Mesendoderm (in vitro differentiated cells): ENCODE data around the gene RBKS.

ENCODE experiments used
- DNase-seq: peaks from one replicate; pipeline ENCODE4 v3.0.0; 2013
- H2AK5ac ChIP-seq: 2 replicates; pipeline ENCODE4 v1.6.1; 2013; ENCODE audit warnings: low read length, inconsistent platforms
- H2BK120ac ChIP-seq: 2 replicates; pipeline ENCODE4 v1.6.1; 2013; ENCODE audit warnings: low read depth, mild to moderate bottlenecking, low read length, moderate library complexity, mixed read lengths
- H2BK15ac ChIP-seq: replicated peaks from 2 replicates; pipeline ENCODE4 v1.6.1; 2013; ENCODE audit warnings: low read depth, mild to moderate bottlenecking, moderate library complexity
- H2BK5ac ChIP-seq: 2 replicates; pipeline ENCODE4 v1.6.1; 2013; ENCODE audit warnings: low read length, inconsistent platforms
- H3K18ac ChIP-seq: 2 replicates; pipeline ENCODE4 v1.6.1; 2013; ENCODE audit warnings: mild to moderate bottlenecking, low read length, mixed read lengths
- H3K23ac ChIP-seq: one replicate; pipeline ENCODE4 v1.6.1; 2013; ENCODE audit warnings: low read length
- H3K27ac ChIP-seq: 2 replicates; pipeline ENCODE4 v1.5.1; 2013; ENCODE audit warnings: low read depth, mild to moderate bottlenecking, inconsistent platforms, low read length, moderate library complexity
- H3K27me3 ChIP-seq: 2 replicates; pipeline ENCODE4 v1.6.1; 2013; ENCODE audit warnings: low read length, control low read depth, mild to moderate bottlenecking, inconsistent platforms; ENCODE audit not compliant: insufficient read depth, poor library complexity
- H3K36me3 ChIP-seq: 2 replicates; pipeline ENCODE4 v1.6.1; 2013; ENCODE audit warnings: low read length, inconsistent platforms; ENCODE audit not compliant: control insufficient read depth, insufficient read depth
- H3K4ac ChIP-seq: one replicate; pipeline ENCODE4 v1.6.1; 2013; ENCODE audit warnings: low read depth, mild to moderate bottlenecking, low read length, moderate library complexity
- H3K4me1 ChIP-seq: 2 replicates; pipeline ENCODE4 v1.6.1; 2013; ENCODE audit warnings: low read depth, low read length, inconsistent platforms; ENCODE audit not compliant: control insufficient read depth
- H3K4me2 ChIP-seq: 2 replicates; pipeline ENCODE4 v1.6.1; 2013; ENCODE audit warnings: low read length
- H3K4me3 ChIP-seq: 2 replicates; pipeline ENCODE4 v1.5.1; 2013; ENCODE audit warnings: mild to moderate bottlenecking, low read length
- H3K56ac ChIP-seq: one replicate; pipeline ENCODE4 v1.6.1; 2013; ENCODE audit warnings: low read length
- H3K79me1 ChIP-seq: 2 replicates; pipeline ENCODE4 v1.6.1; 2013; ENCODE audit warnings: low read length, inconsistent platforms
- H3K79me2 ChIP-seq: 2 replicates; pipeline ENCODE4 v1.6.1; 2013; ENCODE audit warnings: mild to moderate bottlenecking, low read length; ENCODE audit not compliant: control insufficient read depth, insufficient read depth
- H3K9ac ChIP-seq: 2 replicates; pipeline ENCODE4 v1.6.1; 2013; ENCODE audit warnings: low read length, inconsistent platforms
- H4K5ac ChIP-seq: one replicate; pipeline ENCODE4 v1.6.1; 2013; ENCODE audit warnings: low read length
- H4K8ac ChIP-seq: one replicate; pipeline ENCODE4 v1.6.1; 2013; ENCODE audit warnings: low read depth, mild to moderate bottlenecking, control low read depth, low read length, moderate library complexity
- WGBS: extraction: QIAGEN DNeasy Blood & Tissue Kit; methylation state at CpG from one replicate; pipeline ENCODE4 v1.1.7; 2013; ENCODE audit warnings: low lambda C conversion rate, missing lambda C conversion rate; ENCODE audit not compliant: insufficient coverage; ENCODE audit errors: extremely low coverage; 5-methylcytosine and 5-hydroxymethylcytosine counted together

The RBKS gene

DNA sequence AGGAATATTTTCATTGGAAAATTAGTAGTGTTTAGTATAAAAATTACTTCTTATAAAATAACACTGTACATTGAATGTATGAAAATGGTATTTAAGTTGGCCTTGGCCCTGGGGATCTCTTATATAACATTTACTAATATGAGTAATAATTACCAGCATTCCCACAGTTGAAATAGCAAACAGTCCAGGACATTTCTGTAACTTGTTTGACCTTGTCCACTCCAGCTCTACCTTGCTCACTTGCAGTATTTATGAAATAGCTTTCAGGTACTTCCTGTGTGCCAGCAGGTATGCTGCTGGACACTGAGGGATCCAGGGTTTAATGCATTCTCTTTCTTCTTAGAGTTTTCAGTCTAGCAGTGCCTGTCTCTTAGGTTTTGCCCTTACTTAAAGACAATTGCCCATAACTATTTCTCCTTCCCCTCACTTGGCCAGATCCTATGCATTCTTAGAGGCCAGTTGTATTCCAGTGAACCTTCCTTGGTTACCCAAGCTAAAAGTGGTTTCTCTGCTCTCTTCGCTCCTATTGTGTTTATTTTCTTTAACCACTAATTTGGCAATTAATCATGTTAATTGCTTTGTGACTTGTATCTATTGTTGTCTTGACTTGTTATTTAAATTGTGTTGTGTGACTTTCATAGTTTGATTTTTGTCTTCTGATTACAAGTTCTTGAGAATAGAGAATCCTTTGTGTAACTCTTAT is 26.3 kb upstream of the RBKS start:
- Histone ChIP-seq H3K9ac (no peak overlapping the region), H3K79me2 (no peaks in the 10 kb centered on the region), H3K18ac (no peak overlapping the region), H4K8ac (no peak overlapping the region), H3K27ac (no peak overlapping the region), H3K36me3 (no peaks in the 10 kb centered on the region), H3K27me3 (no peaks in the 10 kb centered on the region), H2BK15ac (no peak overlapping the region), H3K4me1 (no peaks in the 10 kb centered on the region), H2BK5ac (no peak overlapping the region), H3K79me1 (no peaks in the 10 kb centered on the region), H3K4me3 (no peak overlapping the region), H3K56ac (no peak overlapping the region), H2BK120ac (no peak overlapping the region), H2AK5ac (no peak overlapping the region), H4K5ac (no peak overlapping the region), H3K4ac (no peak overlapping the region), H3K4me2 (no peak overlapping the region), H3K23ac (no peak overlapping the region)
- WGBS = no CpG with 5 or more reads among the region's 1 CpG
- no peak for DNase-seq

GRCh38 chr2:27915874-27916273 is 25.7 kb upstream of the RBKS start:
- no peaks in the 10 kb centered on the region for H3K79me1 ChIP-seq

DNA sequence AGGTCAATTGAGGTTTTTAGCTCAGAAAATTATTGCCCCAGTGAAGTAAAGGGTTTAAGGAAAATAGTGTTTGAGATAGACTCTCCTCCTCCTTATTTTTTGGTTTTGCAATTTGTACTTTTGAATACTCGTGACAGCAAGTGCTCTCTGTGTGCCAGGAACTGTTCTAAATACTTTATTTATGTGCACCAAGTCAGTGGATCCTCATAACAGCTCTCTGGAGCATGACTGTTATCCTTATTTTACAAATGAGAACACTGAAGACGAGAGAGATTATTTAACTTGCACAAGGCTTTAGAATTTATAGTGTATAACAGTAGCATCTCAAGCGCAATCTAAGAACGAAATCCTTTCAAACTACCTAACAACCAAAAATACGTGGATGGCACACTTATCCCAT is 25.0 kb upstream of the RBKS start:
- Histone ChIP-seq H3K9ac (no peak overlapping the region), H3K79me2 (no peaks in the 10 kb centered on the region), H3K4me1 (no peaks in the 10 kb centered on the region), H3K4ac (no peak overlapping the region), H3K27me3 (no peaks in the 10 kb centered on the region), H3K4me3 (no peak overlapping the region), H4K8ac (no peak overlapping the region), H2BK120ac (no peak overlapping the region), H3K18ac (no peak overlapping the region), H3K4me2 (no peak overlapping the region), H3K27ac (no peak overlapping the region), H3K23ac (no peak overlapping the region), H3K36me3 (no peaks in the 10 kb centered on the region), H3K56ac (no peak overlapping the region), H2BK15ac (no peak overlapping the region), H4K5ac (no peak overlapping the region), H2AK5ac (no peak overlapping the region), H2BK5ac (no peak overlapping the region), H3K79me1 (no peaks in the 10 kb centered on the region)
- DNase-seq = no peak
- no CpG with 5 or more reads among the region's 5 CpGs for WGBS

More at GRCh38 chr2:27915874-27916273, 25.7 kb upstream of the RBKS start:
- no peak overlapping the region for H4K8ac ChIP-seq
- no peak overlapping the region for H3K4me2 ChIP-seq
- H2BK120ac ChIP-seq = no peak overlapping the region
- H3K27me3 ChIP-seq = no peaks in the 10 kb centered on the region
- H3K23ac ChIP-seq = no peak overlapping the region
- H3K4ac ChIP-seq = no peak overlapping the region
- no peak overlapping the region for H3K56ac ChIP-seq
- H3K9ac ChIP-seq = no peak overlapping the region
- H2BK5ac ChIP-seq = no peak overlapping the region
- no peak overlapping the region for H3K18ac ChIP-seq
- H4K5ac ChIP-seq = no peak overlapping the region
- no peaks in the 10 kb centered on the region for H3K4me1 ChIP-seq
- no peaks in the 10 kb centered on the region for H3K36me3 ChIP-seq
- no peak overlapping the region for H3K4me3 ChIP-seq
- DNase-seq = no peak
- H2BK15ac ChIP-seq = no peak overlapping the region
- no peak overlapping the region for H2AK5ac ChIP-seq
- no peak overlapping the region for H3K27ac ChIP-seq
- H3K79me2 ChIP-seq = no peaks in the 10 kb centered on the region

GRCh38 chr2:27914805-27915175 is 24.6 kb upstream of the RBKS start:
- Histone ChIP-seq H4K8ac (no peak overlapping the region), H3K79me1 (no peaks in the 10 kb centered on the region), H2AK5ac (no peak overlapping the region), H3K27ac (no peak overlapping the region), H3K9ac (no peak overlapping the region), H2BK5ac (no peak overlapping the region), H3K27me3 (no peaks in the 10 kb centered on the region), H3K23ac (no peak overlapping the region), H3K79me2 (no peaks in the 10 kb centered on the region), H4K5ac (no peak overlapping the region), H2BK120ac (no peak overlapping the region), H2BK15ac (no peak overlapping the region), H3K4me3 (no peak overlapping the region), H3K4me2 (no peak overlapping the region), H3K4ac (no peak overlapping the region), H3K36me3 (no peaks in the 10 kb centered on the region), H3K4me1 (no peaks in the 10 kb centered on the region), H3K18ac (no peak overlapping the region), H3K56ac (no peak overlapping the region)
- no peak for DNase-seq

DNA sequence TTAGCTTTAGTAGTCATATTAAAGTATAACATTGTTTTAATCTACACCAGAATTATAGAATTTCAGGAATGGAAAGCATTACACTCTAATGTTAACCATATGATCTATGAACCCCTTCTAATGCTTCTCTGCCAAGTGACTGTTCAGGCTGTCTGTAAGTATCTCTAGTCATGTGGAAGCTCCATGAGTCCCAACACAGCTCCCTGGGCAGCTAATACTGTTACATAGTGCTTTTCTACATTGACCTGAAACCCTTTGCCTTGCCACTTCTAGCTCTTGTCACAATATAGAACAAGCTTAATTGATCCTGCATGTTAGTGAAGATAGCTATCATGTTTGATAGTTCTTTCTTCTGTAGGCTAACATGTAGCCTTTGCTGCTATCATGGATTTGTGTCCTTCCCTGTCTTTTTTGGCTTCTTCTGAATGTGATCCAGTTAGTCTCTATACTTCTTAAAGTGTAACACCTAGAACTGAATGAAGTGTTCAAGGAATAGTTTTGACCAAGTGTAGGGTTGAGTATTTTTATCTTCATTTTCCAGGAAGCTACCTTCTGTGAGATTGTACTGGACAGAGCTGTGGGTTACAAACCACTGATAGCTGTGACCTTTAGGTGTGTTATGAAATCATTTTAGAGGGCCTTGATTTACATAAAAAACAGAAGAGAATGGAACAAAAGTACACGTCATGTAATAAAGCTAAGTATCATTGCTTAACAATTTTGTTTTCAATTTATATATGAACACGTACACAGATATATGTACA is 24.0 kb upstream of the RBKS start:
- Histone ChIP-seq H3K4ac (no peak overlapping the region), H3K4me1 (no peaks in the 10 kb centered on the region), H3K79me1 (no peaks in the 10 kb centered on the region), H3K36me3 (no peaks in the 10 kb centered on the region), H2BK15ac (no peak overlapping the region), H4K8ac (no peak overlapping the region), H2BK5ac (no peak overlapping the region), H2AK5ac (no peak overlapping the region), H3K79me2 (no peaks in the 10 kb centered on the region), H2BK120ac (no peak overlapping the region), H4K5ac (no peak overlapping the region), H3K27ac (no peak overlapping the region), H3K9ac (no peak overlapping the region), H3K4me2 (no peak overlapping the region), H3K27me3 (no peaks in the 10 kb centered on the region), H3K56ac (no peak overlapping the region), H3K18ac (no peak overlapping the region), H3K23ac (no peak overlapping the region), H3K4me3 (no peak overlapping the region)
- no CpG with 5 or more reads among the region's 2 CpGs for WGBS
- no peak for DNase-seq

- Histone ChIP-seq H3K9ac (no peak overlapping the region), H3K79me2 (no peaks in the 10 kb centered on the region), H2BK5ac (no peak overlapping the region), H4K5ac (no peak overlapping the region), H3K4me1 (no peaks in the 10 kb centered on the region), H3K18ac (no peak overlapping the region), H3K79me1 (no peaks in the 10 kb centered on the region), H2BK15ac (no peak overlapping the region), H2AK5ac (no peak overlapping the region), H2BK120ac (no peak overlapping the region), H3K23ac (no peak overlapping the region), H3K27ac (no peak overlapping the region), H3K56ac (no peak overlapping the region), H3K36me3 (no peaks in the 10 kb centered on the region), H3K4me2 (no peak overlapping the region), H4K8ac (no peak overlapping the region), H3K4ac (no peak overlapping the region), H3K27me3 (no peaks in the 10 kb centered on the region), H3K4me3 (no peak overlapping the region)
- DNase-seq = no peak
- WGBS = no CpG with 5 or more reads among the region's 2 CpGs
Observed at GRCh38 chr2:27912512-27912911, 22.3 kb upstream of the RBKS start.
